Stimulated activated naive CD4-positive, alpha-beta T cell treated with Interleukin-2 at 50 U/mL for 16 hours (primary cell): ENCODE measurements around the gene WDR27.
"Not testable (repeated sequence)": the region's sequence is repeated elsewhere in the genome, so short reads cannot be mapped to it uniquely, and the experiment has no call there.

Source experiments
- DNase-seq: peaks from one replicate; lab custom pipeline; 2025; lab: John Stamatoyannopoulos, UW

WDR27 gene

GRCh38 chr6:169639653-169640278 lies 62.1 kb downstream of the WDR27 start:
- DNase-seq, result no peak

- no peak for DNase-seq
Measured at GRCh38 chr6:169638915-169639314, 62.9 kb downstream of the WDR27 start.

GRCh38 chr6:169638388-169638787 lies 63.4 kb downstream of the WDR27 start:
- no peak for DNase-seq

- no peak for DNase-seq
Measured at GRCh38 chr6:169635345-169635744, 66.5 kb downstream of the WDR27 start.

GRCh38 chr6:169632841-169633240 lies 69.0 kb downstream of the WDR27 start:
- DNase-seq, result no peak

- no peak for DNase-seq
Measured at GRCh38 chr6:169629256-169629655, 72.6 kb downstream of the WDR27 start.

- no peak for DNase-seq
Measured at GRCh38 chr6:169627736-169628607, 73.9 kb downstream of the WDR27 start.

- no peak for DNase-seq
Measured at GRCh38 chr6:169626649-169627048, 75.2 kb downstream of the WDR27 start.

- no peak for DNase-seq
Measured at GRCh38 chr6:169626169-169626568, 75.7 kb downstream of the WDR27 start.

- DNase-seq, result no peak
Measured at GRCh38 chr6:169625376-169625775, 76.5 kb downstream of the WDR27 start.

- DNase-seq, result no peak
Measured at GRCh38 chr6:169624785-169625184, 77.0 kb downstream of the WDR27 start.

- DNase-seq, result no peak
Measured at GRCh38 chr6:169623975-169624374, 77.9 kb downstream of the WDR27 start.

- no peak for DNase-seq
Measured at GRCh38 chr6:169623343-169623742, 78.5 kb downstream of the WDR27 start.

GRCh38 chr6:169622618-169623017 lies 79.2 kb downstream of the WDR27 start:
- DNase-seq, result no peak

GRCh38 chr6:169621311-169621710 lies 80.5 kb downstream of the WDR27 start:
- DNase-seq, result no peak

- DNase-seq, result no peak
Measured at GRCh38 chr6:169620171-169621130, 81.4 kb downstream of the WDR27 start.

GRCh38 chr6:169619650-169620049 lies 82.2 kb downstream of the WDR27 start:
- DNase-seq, result no peak

- no peak for DNase-seq
Measured at GRCh38 chr6:169618526-169619490, 83.0 kb downstream of the WDR27 start.

GRCh38 chr6:169617562-169617961 lies 84.3 kb downstream of the WDR27 start:
- DNase-seq, result no peak

- DNase-seq, result not testable (repeated sequence)
Measured at GRCh38 chr6:169608609-169609008, 93.2 kb downstream of the WDR27 start.

GRCh38 chr6:169604076-169604475 lies 97.8 kb downstream of the WDR27 start:
- DNase-seq, result no peak
